HG03159 (cell line): ENCODE measurements around the gene NTM.
"Not testable (repeated sequence)": the region's sequence is repeated elsewhere in the genome, so short reads cannot be mapped to it uniquely, and the experiment has no call there.

ENCODE experiments used
- ATAC-seq: cut with Tn5 transposase; IDR thresholded peaks from one replicate; pipeline ENCODE4 v1.9.1; 2021; ENCODE audit warnings: mild to moderate bottlenecking, moderate library complexity; ENCODE audit not compliant: unreplicated experiment

The NTM gene

DNA sequence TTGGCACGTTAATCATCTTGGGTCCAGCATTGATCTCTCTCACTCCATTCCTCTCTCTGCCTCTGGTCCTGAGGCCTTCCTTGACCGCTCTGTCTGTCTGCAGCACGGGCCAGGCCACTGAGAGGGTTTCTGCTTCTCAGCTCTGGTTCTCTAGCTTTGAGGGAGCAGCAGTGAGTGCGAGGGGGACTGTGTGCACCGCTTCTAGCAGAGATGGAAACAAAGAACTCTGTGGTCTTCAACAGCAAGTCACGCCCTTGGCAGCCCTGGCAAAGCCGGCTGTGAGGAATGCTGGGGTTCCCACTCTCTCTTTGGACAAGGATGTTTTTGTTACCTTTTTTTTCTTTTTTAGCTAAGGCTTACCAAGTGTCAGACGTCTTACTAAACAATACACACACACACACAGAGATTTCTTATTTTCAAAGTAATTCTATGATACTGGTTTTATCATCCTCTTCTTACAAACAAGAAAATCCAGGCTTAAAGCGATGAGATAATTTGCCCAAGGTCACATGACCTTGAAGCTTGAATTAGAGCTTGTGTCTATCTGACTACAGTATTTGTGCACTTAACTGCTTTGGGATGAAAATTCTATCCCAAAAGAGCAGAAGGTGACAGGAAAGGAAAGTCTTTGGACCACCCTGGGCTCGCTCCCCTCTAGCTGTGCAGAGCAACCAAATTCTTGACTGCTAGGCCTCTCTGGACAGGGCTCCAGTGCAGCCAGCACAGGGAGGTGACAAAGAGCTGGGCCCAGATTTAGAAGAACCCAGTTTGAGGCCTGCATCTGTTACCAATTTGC lies 293.2 kb downstream of the NTM start:
- ATAC-seq: no peak

DNA sequence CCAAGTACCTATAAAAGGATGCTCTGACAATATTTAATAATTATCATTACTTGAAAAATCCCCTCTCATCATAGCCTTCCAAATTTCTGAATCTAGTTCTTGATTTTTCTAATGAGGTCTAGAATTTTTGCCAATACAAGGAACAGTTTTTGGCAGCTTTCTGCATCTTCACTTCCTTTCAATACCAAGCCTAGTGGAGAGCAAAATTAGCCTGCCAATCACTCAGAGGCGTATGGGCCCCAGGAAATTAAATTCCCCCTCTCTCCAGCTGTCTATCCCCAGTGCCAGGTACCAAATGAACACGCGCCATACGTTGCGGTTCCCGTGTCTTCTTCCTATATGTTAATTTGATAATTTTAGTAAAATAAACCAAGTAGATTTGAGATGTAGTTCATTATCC lies 293.9 kb downstream of the NTM start:
- no peak for ATAC-seq

DNA sequence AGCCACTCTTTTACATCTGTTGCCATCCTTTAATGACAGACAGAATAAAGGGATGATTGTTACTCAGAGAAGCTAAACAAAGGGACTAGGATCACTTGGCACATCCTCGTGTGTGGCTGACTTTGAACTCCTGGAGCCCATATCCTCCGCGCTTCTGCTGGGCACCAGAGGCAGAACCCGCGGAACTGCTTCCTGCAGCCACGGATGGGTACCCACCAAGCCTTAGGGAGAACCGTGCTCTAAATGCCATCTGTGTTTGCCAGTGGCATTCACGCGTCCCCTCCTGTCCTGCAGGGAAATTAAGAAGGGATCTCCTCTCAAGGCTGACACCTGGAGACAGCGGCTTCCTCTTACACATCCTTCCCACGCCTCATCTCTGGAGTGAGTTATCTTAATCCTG lies 294.4 kb downstream of the NTM start:
- no peak for ATAC-seq

DNA sequence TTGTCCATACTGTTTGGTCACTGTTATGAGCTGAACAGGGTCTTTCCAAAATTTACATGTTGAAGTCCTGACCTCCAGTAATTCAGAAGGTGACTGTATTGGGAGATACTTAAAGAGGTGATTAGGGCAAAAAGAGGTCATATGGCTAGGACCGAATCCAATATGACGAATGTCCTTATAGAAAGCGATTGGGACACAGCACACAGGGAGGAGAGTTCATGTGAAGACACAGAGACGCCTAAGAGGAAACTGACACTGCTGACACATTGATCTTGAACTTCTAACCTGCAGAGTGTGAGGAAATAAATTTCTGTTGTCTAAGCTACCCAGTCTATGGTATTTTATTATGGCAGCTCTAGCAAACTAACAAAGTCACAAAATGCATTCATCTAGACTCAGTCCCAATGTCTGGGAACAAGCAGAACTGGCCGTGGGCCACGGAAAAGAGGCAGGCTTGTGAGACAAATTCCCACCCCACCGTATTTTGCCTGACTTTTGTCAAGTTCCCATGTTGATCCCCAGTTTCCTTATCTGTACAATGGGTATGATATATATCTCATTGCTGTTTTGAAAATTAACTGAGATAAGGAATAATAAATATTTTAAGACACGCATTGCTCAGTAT lies 295.0 kb downstream of the NTM start:
- ATAC-seq: no peak

GRCh38 chr11:131666006-131666405 lies 295.6 kb downstream of the NTM start:
- ATAC-seq: no peak

DNA sequence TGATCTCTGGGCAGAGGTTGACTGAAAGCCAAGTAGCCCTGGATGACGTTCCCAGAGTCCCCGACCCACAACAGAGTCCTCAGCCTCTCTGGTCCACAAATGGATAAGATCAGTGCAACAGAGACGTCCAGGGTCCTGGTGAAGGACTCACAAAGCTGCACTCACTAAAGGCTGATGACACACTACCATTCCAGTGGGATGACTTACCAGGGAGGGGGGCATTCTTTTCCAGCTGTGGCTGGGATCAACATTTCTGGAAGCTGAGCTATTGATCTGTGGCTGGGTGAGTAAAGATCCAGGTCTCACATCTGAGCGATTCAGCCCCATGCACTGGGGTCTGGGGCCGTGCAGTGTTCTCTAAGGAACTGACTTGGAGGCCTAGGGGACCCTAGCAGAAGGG lies 296.2 kb downstream of the NTM start:
- no peak for ATAC-seq

- ATAC-seq: no peak
These were observed 297.2 kb downstream of the NTM start for GRCh38 chr11:131667566-131667965.

DNA sequence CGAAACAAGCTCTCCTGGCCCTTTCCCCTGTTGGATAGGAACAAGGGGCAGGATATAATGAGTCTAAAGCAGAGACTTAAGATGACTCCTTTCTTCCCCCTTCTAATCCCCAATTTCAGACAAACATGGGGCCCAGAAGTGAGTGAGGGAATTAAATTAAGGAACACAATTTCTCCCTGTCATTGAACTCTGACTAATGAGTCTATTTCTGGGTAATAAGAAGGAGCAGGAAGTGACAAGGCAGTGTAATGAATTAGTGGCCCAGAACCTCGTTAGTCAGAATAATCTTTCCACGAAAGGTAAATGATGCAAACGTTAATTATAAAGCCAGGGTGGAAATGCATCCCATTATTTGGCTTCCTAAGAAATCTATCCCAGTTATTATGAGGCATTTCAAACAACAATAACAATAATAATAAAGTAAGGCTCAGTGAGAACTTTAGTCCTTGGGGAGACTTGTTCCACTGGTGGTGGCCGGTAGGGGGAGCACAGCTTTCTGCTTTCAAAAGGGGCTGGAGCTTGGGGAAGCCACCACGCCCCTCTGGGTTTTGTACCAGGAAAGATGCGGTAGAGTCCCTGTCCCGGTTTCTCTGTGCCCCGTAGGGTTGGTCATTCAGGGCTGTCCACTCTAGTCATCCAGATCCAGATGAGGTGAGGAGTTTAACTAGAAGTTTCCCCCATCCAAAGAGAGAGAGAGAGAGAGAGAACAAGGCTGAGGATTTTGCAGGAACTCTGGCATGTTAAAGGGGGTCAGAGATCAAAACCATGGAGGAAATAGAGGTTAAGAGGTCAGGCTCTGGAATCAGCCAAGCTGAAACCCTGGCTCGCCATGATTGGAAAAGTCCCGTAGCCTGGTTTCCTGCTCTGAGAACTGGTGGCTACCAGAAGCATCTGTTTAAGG lies 298.3 kb downstream of the NTM start:
- peak; percentile 81 for ATAC-seq

- no peak for ATAC-seq
These were observed 299.0 kb downstream of the NTM start for GRCh38 chr11:131669401-131669780.

DNA sequence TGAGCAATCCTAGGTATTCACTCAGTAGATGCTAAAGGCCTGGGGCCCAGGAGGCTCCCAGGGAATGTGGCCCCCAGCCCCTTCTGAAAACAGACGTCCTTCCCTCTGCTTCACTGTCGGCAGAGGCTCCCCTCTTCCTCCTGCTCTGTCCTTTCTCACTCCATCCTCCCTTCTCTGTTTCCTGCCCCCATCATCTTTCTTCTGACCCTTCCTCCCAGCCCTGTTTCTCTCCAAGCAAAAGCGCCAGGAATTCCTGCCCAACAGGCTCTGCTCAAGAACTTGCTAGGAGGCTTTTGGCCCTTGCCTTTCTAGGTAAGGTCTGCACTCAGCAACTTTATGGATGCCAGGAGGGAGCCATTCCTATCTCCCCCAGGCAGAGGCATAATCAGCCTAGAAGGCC lies 300.5 kb downstream of the NTM start:
- ATAC-seq: no peak

- no peak for ATAC-seq
These were observed 300.9 kb downstream of the NTM start for GRCh38 chr11:131671320-131671719.

DNA sequence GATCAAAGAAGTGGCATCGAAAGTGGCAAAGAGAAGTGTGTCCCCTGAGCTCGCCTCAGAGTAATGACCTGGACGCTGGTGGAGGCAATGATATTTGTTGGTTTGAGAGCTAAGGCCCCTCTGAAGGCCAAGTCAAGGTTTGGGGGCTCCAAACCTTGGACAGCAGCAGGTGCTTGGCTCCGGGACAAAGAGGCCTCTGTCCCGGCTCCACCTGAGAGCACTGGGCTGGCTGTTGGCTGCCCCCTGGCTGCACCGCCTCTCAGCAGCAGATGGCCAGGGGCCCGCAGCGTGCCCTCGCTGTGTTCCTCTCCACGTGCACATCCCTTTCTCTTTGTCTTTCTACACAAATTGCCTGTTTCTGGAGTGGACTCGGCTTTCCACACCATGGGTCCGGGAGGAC lies 301.3 kb downstream of the NTM start:
- ATAC-seq: no peak

DNA sequence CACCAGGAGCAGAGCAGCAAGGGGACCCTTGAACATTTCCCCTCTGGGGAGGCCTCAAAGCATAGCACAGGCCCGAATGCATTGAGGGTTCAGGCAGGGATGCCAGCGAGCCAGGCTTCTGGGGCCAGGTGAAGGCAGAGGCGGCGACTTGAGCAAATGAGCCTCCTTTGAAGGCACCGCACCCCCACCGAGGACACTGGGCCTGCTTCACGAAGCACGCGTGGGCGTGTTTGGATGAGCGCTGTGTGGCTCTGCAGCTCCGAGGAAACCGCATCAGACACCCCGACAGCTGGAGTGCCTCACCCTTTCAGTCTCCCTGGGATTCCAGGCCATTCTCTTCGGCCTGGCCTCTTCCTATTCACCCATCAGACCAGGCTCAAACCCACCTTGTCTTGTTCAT lies 301.8 kb downstream of the NTM start:
- ATAC-seq: no peak

DNA sequence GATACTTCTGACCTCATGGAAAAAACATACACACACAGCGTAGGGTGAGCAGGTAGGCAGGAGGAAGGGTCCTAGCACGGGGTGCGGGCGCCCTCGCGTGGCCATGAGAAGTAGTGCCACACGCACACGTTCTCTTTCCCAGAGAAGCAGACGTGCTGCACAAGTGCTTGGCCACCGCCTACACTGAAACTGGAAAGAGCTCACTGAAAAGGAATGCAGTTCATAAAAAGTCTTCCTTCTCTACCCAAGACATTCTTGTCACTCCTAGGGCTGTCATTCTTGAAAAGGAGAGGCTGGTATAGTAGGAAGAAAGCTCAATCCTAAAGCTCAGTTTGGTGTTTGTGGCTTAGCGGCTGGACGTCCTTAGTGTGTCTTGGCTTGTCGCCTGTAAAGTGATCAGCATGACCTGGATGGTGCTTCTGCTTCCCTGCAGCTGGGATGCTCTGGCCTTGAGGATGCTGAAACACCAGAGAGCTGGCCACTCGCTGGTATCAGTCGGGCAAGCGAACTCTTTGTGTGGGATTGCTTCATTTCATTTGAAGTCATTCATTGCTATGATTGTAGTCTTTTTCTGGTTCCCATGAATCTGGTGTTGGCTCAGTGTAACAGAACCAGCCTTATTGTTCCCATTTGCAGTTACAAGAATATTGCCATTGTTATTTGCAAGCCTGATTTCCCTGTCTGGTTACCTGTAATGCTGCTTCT lies 303.8 kb downstream of the NTM start:
- peak; percentile 83 for ATAC-seq

DNA sequence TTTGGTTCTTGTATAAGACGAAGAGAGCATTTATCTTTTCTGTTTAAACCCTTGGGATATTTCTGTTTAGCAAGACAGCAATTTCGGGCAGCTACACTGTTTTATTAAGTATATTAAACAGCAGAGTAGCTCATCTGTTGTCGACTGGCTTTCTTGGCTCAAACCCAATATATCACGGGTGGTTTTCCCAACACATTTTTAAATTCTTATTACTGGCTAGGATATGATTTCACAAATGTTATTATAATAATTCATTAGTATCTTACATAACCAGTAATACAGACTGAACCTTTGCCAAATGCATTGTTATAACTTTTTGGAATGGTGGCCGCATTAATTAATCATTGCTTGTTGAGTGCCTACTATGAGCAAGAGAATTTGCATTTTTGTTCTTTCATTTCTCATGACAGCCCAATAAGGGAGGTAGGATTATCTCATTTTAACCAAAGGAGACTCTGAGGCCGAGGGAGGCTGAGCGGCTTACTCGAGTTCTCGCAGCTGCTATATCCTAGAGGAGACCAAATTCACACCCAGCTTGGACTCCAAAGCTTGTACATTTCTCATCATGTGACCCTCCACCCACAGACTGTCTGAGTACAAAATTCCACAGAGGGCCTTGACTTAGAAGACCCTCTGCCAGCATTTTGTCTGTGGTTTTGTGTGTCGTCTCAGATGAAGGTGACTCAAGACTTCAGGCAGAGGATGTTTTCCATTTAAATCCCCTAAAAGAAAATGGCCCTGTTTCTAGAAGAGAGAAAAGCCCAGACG lies 304.9 kb downstream of the NTM start:
- no peak for ATAC-seq

DNA sequence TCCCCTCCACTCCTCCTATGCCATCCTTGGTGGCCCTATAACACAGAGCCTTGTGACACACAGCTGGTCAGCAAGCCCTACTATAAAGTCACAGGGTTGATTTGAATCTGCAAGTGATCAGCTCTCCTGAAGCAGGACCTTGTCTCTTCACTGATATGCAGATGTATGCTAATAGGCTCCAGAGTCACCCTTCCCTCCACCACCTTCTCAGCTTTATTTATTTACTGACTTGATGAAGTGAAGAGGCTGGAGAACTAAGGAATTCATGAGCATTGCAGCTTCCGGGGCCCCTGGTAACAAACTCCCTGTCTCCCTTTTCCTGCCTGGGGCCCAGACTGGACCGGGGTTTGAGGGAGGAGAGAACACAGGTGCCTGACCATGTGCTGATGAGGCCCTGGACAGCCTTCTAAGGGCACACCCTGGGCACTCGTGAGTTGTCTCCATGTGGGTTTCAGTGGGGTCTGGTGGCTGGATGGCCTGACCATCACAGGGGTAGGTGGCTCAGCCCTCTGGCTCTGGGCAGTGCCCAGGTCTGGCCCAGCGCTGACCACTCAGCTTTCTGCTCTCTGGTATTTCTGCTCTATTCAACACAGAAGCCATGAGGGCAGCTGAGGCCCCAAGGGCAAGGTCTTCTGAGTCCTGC lies 307.5 kb downstream of the NTM start:
- ATAC-seq: no peak

GRCh38 chr11:131678658-131679340 lies 308.4 kb downstream of the NTM start:
- no peak for ATAC-seq

- ATAC-seq: not testable (repeated sequence)
These were observed 310.0 kb downstream of the NTM start for GRCh38 chr11:131680448-131680847.

GRCh38 chr11:131681920-131682319 lies 311.5 kb downstream of the NTM start:
- no peak for ATAC-seq
